K562 (cell line): ENCODE data around the gene BBLN. TPM values are rescaled to one million over a fixed set of nuclear protein-coding genes. Genes with fewer than 3 reads are reported as not detected.
A peak's percentile ranks its signal among the peaks of the same experiment; 100 is the strongest.

Experiments used
- ATAC-seq: fragments of 200-7000 bp; cut with Tn5 transposase; 3 replicates; pipeline ENCODE4 v1.9.1; 2020; ENCODE audit warnings: moderate library complexity
- BruUV-seq: library from RNA; stranded (reverse); fragments of 400-500 nt; replicated peaks from 2 replicates; lab custom pipeline; 2021; lab: Mats Ljungman, UMichigan
- CTCF ChIA-PET: fragments of 300-600 bp; formaldehyde crosslinking; extraction: SDS; loops from one replicate; lab custom pipeline; 2021; ENCODE audit warnings: low intra/inter-chr PET ratio; lab: Yijun Ruan, JAX
- POLR2A ChIA-PET: fragments of 300-600, 350-650 bp; sonication (Branson Sonifier 250); formaldehyde crosslinking; extraction: SDS; loops from one replicate; lab custom pipeline; 2021; ENCODE audit warnings: antibody characterized with exemption, inconsistent platforms; lab: Yijun Ruan, JAX
- DNase-seq, 4 experiments: peaks; one replicate each; pipeline versions ENCODE4 v3.0.0 to v3.0.0-alpha.2; 2011 to 2018; ENCODE audit warnings: low spot score in 3 of 4, mixed read lengths in 3 of 4; ENCODE audit errors: extremely low read depth in 1 of 4
- FAIRE-seq: peaks from 2 replicates; lab custom pipeline; 2011; peaks lifted over from hg19 to GRCh38; lab: Jason Lieb, UNC
- H2AFZ ChIP-seq: 2 replicates; pipeline ENCODE4 v1.6.0; 2011; ENCODE audit warnings: low read depth, low read length, control low read depth, inconsistent platforms
- H3K27ac ChIP-seq: fragments of 200-600 bp; 3 replicates; pipeline ENCODE4 v1.8.0; 2011; ENCODE audit warnings: low read depth, mild to moderate bottlenecking, control low read depth, inconsistent platforms, low read length, moderate library complexity, mixed read lengths; ENCODE audit errors: extremely low read depth
- H3K27me3 ChIP-seq, 2 experiments: fragments of 300-600 bp in 1 of 2; 2 replicates in 1 of 2; 3 replicates in 1 of 2; pipeline versions ENCODE4 v1.6.0 to v1.8.0; 2011; ENCODE audit warnings: inconsistent platforms in 2 of 2, low read length in 2 of 2, mild to moderate bottlenecking in 1 of 2, mixed read lengths in 1 of 2, moderate library complexity in 1 of 2; ENCODE audit not compliant: control insufficient read depth in 2 of 2, insufficient read depth in 2 of 2
- H3K36me3 ChIP-seq: fragments of 300-600 bp; 3 replicates; pipeline ENCODE4 v1.8.0; 2011; ENCODE audit warnings: mild to moderate bottlenecking, low read length, inconsistent platforms; ENCODE audit not compliant: control insufficient read depth, insufficient read depth
- H3K4me1 ChIP-seq, 2 experiments: fragments of 200-600 bp in 1 of 2; replicated peaks in 1 of 2; 2 replicates in 1 of 2; 3 replicates in 1 of 2; pipeline versions ENCODE4 v1.5.1 to v1.8.0; 2011; ENCODE audit warnings: inconsistent platforms in 2 of 2, low read length in 2 of 2, mild to moderate bottlenecking in 1 of 2, mixed read lengths in 1 of 2, moderate library complexity in 1 of 2; ENCODE audit not compliant: control insufficient read depth in 2 of 2, insufficient read depth in 2 of 2
- H3K4me2 ChIP-seq: 2 replicates; pipeline ENCODE4 v1.6.1; 2011; ENCODE audit warnings: low read length, control low read depth, inconsistent platforms, mixed read lengths; ENCODE audit not compliant: insufficient read depth
- H3K4me3 ChIP-seq: fragments of 200-600 bp; sonication (generic), shearing (Covaris generic); 2 replicates; pipeline ENCODE4 v1.5.1; 2016; ENCODE audit warnings: control low read depth, inconsistent platforms
- H3K79me2 ChIP-seq: fragments of 200-600 bp; 3 replicates; pipeline ENCODE4 v1.8.0; 2011; ENCODE audit warnings: low read length, inconsistent platforms; ENCODE audit not compliant: control insufficient read depth, insufficient read depth
- H3K9ac ChIP-seq, 2 experiments: 2 replicates each; pipeline versions ENCODE4 v1.6.0 to v1.6.1; 2011; ENCODE audit warnings: low read depth in 2 of 2, low read length in 2 of 2, control low read depth in 1 of 2, inconsistent platforms in 1 of 2, mild to moderate bottlenecking in 1 of 2, mixed read lengths in 1 of 2; ENCODE audit not compliant: insufficient read depth in 1 of 2
- H3K9me1 ChIP-seq: one replicate; pipeline ENCODE4 v1.6.0; 2011; ENCODE audit warnings: inconsistent platforms, mild to moderate bottlenecking, low read length, moderate library complexity; ENCODE audit not compliant: control insufficient read depth, insufficient read depth
- H3K9me3 ChIP-seq: replicated peaks from 2 replicates; pipeline ENCODE4 v1.5.1; 2011; ENCODE audit warnings: low read depth, low read length, inconsistent platforms; ENCODE audit not compliant: control insufficient read depth, insufficient read depth
- H4K20me1 ChIP-seq: replicated peaks from 2 replicates; pipeline ENCODE4 v1.6.1; 2011; ENCODE audit warnings: low read length, inconsistent platforms, mixed read lengths; ENCODE audit not compliant: control insufficient read depth, insufficient read depth
- CEBPG ChIP-seq, 3 experiments: fragments of 200-800 bp in 1 of 3; sonication (Bioruptor generic) in 1 of 3; sonication (generic) in 1 of 3; formaldehyde crosslinking in 1 of 3; IDR thresholded peaks in 2 of 3; conservative IDR thresholded peaks in 1 of 3; 2 replicates each; pipeline versions ENCODE4 v1.6.1 to v1.8.0; 2016 to 2022; ENCODE audit warnings: missing compliant biosample characterization in 2 of 3, missing genetic modification characterization in 2 of 3, mild to moderate bottlenecking in 1 of 3, missing genetic modification reagents in 1 of 3
- CHD4 ChIP-seq: fragments of 200-600 bp; sonication (generic); IDR thresholded peaks from 3 replicates; pipeline ENCODE4 v1.6.1; 2012; ENCODE audit warnings: low read depth, mild to moderate bottlenecking, mixed read lengths, low read length, inconsistent platforms; ENCODE audit not compliant: insufficient read depth, insufficient replicate concordance, poor library complexity, severe bottlenecking
- E2F5 ChIP-seq: sonication (generic); formaldehyde crosslinking; IDR thresholded peaks from 2 replicates; pipeline ENCODE4 v1.8.0; 2022; ENCODE audit warnings: mild to moderate bottlenecking, missing genetic modification reagents
- GABPA ChIP-seq: fragments of 200-800 bp; sonication (Bioruptor generic); conservative IDR thresholded peaks from 2 replicates; pipeline ENCODE4 v1.6.1; 2016; ENCODE audit warnings: low read depth, missing genetic modification characterization, missing compliant biosample characterization
- GTF2F1 ChIP-seq: IDR thresholded peaks from 2 replicates; pipeline ENCODE4 v1.6.1; 2011; ENCODE audit warnings: low read depth, low read length, improper control_type of control experiment
- KAT7 ChIP-seq: sonication (generic); formaldehyde crosslinking; IDR thresholded peaks from 2 replicates; pipeline ENCODE4 v1.8.0; 2022; ENCODE audit warnings: missing genetic modification reagents, mild to moderate bottlenecking, borderline replicate concordance
- KLF6 ChIP-seq: fragments of 250-450 bp; sonication (Bioruptor Pico); IDR thresholded peaks from 2 replicates; pipeline ENCODE4 v1.4.0; 2020; ENCODE audit warnings: mild to moderate bottlenecking, moderate library complexity, borderline replicate concordance
- NFATC3 ChIP-seq: fragments of 450-650 bp; IDR thresholded peaks from 2 replicates; pipeline ENCODE4 v1.6.1; 2017; ENCODE audit warnings: mild to moderate bottlenecking
- SETDB1 ChIP-seq: IDR thresholded peaks from one replicate; pipeline ENCODE4 v1.6.1; 2012; ENCODE audit warnings: low read length, control low read depth, inconsistent platforms
- SIX5 ChIP-seq, 2 experiments: IDR thresholded peaks; 2 replicates each; pipeline ENCODE4 v1.6.1; 2011; ENCODE audit warnings: low read length in 2 of 2, borderline replicate concordance in 1 of 2, low read depth in 1 of 2, mild to moderate bottlenecking in 1 of 2, moderate library complexity in 1 of 2; ENCODE audit not compliant: insufficient read depth in 1 of 2
- XRCC3 ChIP-seq: fragments of 450-650 bp; IDR thresholded peaks from 2 replicates; pipeline ENCODE4 v1.6.1; 2017; ENCODE audit warnings: mild to moderate bottlenecking, moderate library complexity
- YBX1 ChIP-seq: fragments of 450-650 bp; IDR thresholded peaks from 2 replicates; pipeline ENCODE4 v1.7.1; 2016; ENCODE audit warnings: mild to moderate bottlenecking
- ZBTB12 ChIP-seq: fragments of 250-450 bp; sonication (Bioruptor Pico); IDR thresholded peaks from 2 replicates; pipeline ENCODE4 v1.4.0; 2020
- ZKSCAN1 ChIP-seq: fragments of 150-350 bp; IDR thresholded peaks from 2 replicates; pipeline ENCODE4 v1.6.1; 2016; ENCODE audit warnings: low read depth, low read length
- ZNF175 ChIP-seq: fragments of 200-800 bp; sonication (Bioruptor generic); IDR thresholded peaks from 2 replicates; pipeline ENCODE4 v1.6.1; 2016; ENCODE audit warnings: low read depth, mild to moderate bottlenecking, missing genetic modification characterization, missing compliant biosample characterization
- ZNF444 ChIP-seq: fragments of 250-450 bp; sonication (Bioruptor Pico); IDR thresholded peaks from 2 replicates; pipeline ENCODE4 v1.4.0; 2020; ENCODE audit warnings: mild to moderate bottlenecking, moderate library complexity
- ZNF583 ChIP-seq: fragments of 250-450 bp; sonication (Bioruptor Pico); IDR thresholded peaks from 2 replicates; pipeline ENCODE4 v1.4.0; 2020
- ZNF584 ChIP-seq: fragments of 200-800 bp; sonication (Bioruptor generic); IDR thresholded peaks from 2 replicates; pipeline ENCODE4 v1.6.1; 2016; ENCODE audit warnings: low read depth, mild to moderate bottlenecking, missing genetic modification characterization, missing compliant biosample characterization
- WGBS: fragments of 100-300 bp; shearing (Covaris generic); methylation state at CpG from one replicate; pipeline ENCODE4 v1.1.6; 2016; ENCODE audit warnings: low coverage, mixed read lengths; ENCODE audit not compliant: insufficient coverage; ENCODE audit errors: missing lambda C conversion rate; 5-methylcytosine and 5-hydroxymethylcytosine counted together
- in situ Hi-C: fragments of 300-500 bp; cut with MboI; formaldehyde crosslinking; loops from 4 replicates; pipeline ENCODE4 v1.15.0; 2018; ENCODE audit warnings: inconsistent platforms, mixed read lengths
- intact Hi-C: fragments of 100-400 bp; cut with micrococcal nuclease; formaldehyde crosslinking; loops from 2 replicates; pipeline ENCODE4 v1.14.2; 2022
- polyA plus RNA-seq, 8 experiments: library from polyadenylated mRNA; depleted of rRNA in 4 of 8; stranded (reverse) in 5 of 8; unstranded in 3 of 8; fragments of >200 nt; fragmentation: Nextera tagmentation in 2 of 8; fragmentation: Illumina TruSeq in 1 of 8; extraction: Ambion mirVana in 2 of 8; extraction: Trizol in 1 of 8; gene quantifications; 2 replicates each; pipeline versions ENCODE4 v1.2.1 to v1.2.3, GENCODE V29; 2011 to 2014; ENCODE audit warnings: inconsistent platforms in 1 of 8, missing spikeins in 1 of 8
- total RNA-seq, 7 experiments: library from RNA; depleted of rRNA in 6 of 7; stranded (reverse); fragments of >200 nt in 6 of 7; fragmentation: Illumina TruSeq in 2 of 7; extraction: Trizol in 2 of 7; gene quantifications; 2 replicates each; pipeline versions ENCODE4 v1.2.1 to v1.2.3, GENCODE V29; 2011 to 2021; ENCODE audit warnings: low replicate concordance in 1 of 7
- TF ChIP-seq, protein P1 (sequence below): sonication (generic); formaldehyde crosslinking; IDR thresholded peaks from 2 replicates; pipeline ENCODE4 v1.8.1; 2023; ENCODE audit warnings: mild to moderate bottlenecking, missing genetic modification reagents

Gene BBLN
- total and polyA plus RNA-seq, 9 of the 15 experiments (the other 6 are each of a cell fraction or from before 2014, with no cell fraction given), result 4.2 to 331 (median 87.1) TPM

DNA sequence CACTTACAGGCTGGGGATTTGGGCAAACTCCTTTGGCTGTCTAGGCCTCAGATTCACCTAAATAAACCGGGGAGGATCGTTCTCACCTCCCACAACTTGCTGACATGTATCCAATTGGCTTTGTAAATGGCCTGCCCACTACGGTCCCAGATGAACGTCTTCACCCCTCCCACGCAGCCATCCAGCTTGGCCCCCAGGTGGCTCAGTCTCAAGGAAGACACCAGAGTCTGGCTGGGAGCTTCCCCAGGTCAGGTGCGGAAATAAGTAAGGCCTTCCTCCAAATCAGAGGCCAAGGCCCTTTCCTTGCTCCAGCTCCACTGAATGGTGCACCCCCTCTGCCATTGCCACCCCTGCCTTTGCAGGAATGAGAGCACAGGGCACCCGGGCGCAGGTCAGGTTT lies 19.9 kb downstream of the BBLN start:
- Histone ChIP-seq H3K9me1 (no peaks in the 10 kb centered on the region), H2AFZ (no peak overlapping the region), H3K27me3 (no peaks in the 10 kb centered on the region), H3K79me2 (no peaks in the 10 kb centered on the region), H3K27ac (no peak overlapping the region), H3K4me2 (no peak overlapping the region), H4K20me1 (peaks cover 3% of the 10 kb centered on the region; the same call in 1 of the 2 replicates), H3K4me3 (no peak overlapping the region), H3K9ac (peak overlapping the region in 1 of 2 experiments; percentile 1; a peak in 2 of 4 replicates), H3K4me1 (peaks cover 0 to 28% of the 10 kb centered on the region in 2 experiments; a peak in 3 of 5 replicates), H3K9me3 (no peaks in the 10 kb centered on the region), H3K36me3 (peaks cover 86% of the 10 kb centered on the region)
- BruUV-seq, result no TSS peak
- CTCF ChIA-PET, result interaction anchor here (1.6 kb wide), 1 partner anchor 1604 kb away, joined by 3 read pairs; no protein-coding TSS in a partner anchor
- no peak for FAIRE-seq
- in situ Hi-C loops, result no loop called here
- DNase-seq, result no peak
- 94% methylated on average over 8 of the region's 8 CpGs for WGBS
- ATAC-seq, result no peak
- intact Hi-C loops, result loop anchor here (2.0 kb wide), 1 partner anchor 161 kb away; the partner anchor contains the start of gene SLC27A4
- POLR2A ChIA-PET, result interaction anchor here (0.8 to 12.6 kb wide), 4 partner anchors 9 to 37 kb away, joined by 4 to 155 read pairs (median 41); partner anchors contain the start of genes BBLN and CIZ1
- TF ChIP-seq SIX5 (IDR thresholded peaks at IDR 0.05; ENCODE audit: borderline replicate concordance in 1 of 2, insufficient read depth in 1 of 2, low read depth in 1 of 2, low read length in 2 of 2), result no peak
- TF ChIP-seq CHD4, result no peak
- no peak for TF ChIP-seq ZNF175 (CRISPR knock-in tag)
- TF ChIP-seq NFATC3, result no peak
- TF ChIP-seq, protein P1, sequence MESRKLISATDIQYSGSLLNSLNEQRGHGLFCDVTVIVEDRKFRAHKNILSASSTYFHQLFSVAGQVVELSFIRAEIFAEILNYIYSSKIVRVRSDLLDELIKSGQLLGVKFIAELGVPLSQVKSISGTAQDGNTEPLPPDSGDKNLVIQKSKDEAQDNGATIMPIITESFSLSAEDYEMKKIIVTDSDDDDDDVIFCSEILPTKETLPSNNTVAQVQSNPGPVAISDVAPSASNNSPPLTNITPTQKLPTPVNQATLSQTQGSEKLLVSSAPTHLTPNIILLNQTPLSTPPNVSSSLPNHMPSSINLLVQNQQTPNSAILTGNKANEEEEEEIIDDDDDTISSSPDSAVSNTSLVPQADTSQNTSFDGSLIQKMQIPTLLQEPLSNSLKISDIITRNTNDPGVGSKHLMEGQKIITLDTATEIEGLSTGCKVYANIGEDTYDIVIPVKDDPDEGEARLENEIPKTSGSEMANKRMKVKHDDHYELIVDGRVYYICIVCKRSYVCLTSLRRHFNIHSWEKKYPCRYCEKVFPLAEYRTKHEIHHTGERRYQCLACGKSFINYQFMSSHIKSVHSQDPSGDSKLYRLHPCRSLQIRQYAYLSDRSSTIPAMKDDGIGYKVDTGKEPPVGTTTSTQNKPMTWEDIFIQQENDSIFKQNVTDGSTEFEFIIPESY (CRISPR knock-in tag), result no peak
- 0 out of 2 replicates have a peak, but pooled peaks have one; percentile 53 for TF ChIP-seq GTF2F1
- TF ChIP-seq E2F5 (CRISPR knock-in tag), result 0 out of 2 replicates have a peak, but pooled peaks have one; percentile 16
- TF ChIP-seq XRCC3, result no peak
- TF ChIP-seq YBX1, result no peak
- no peak for TF ChIP-seq ZKSCAN1
- no peak for TF ChIP-seq GABPA (tag)
- TF ChIP-seq ZNF583 (CRISPR knock-in tag), result no peak
- no peak for TF ChIP-seq ZBTB12 (CRISPR knock-in tag)
- TF ChIP-seq ZNF444 (CRISPR knock-in tag), result no peak
- TF ChIP-seq CEBPG (CRISPR knock-in tag; IDR thresholded peaks at IDR 0.05), result 0 out of 2 replicates have a peak, but pooled peaks have one; percentile 6
- no peak for TF ChIP-seq CEBPG (tag; conservative IDR thresholded peaks at IDR 0.05 in 1 of 2, IDR thresholded peaks at IDR 0.05 in 1 of 2)
- no peak for TF ChIP-seq ZNF584 (CRISPR knock-in tag)
- no peak for TF ChIP-seq KLF6 (CRISPR knock-in tag)
- TF ChIP-seq KAT7 (CRISPR knock-in tag), result no peak
- no peak for TF ChIP-seq SETDB1
